GM23338 (cell line): Measurements from ENCODE around the gene AFAP1.

ENCODE experiments used
- EZH2 ChIP-seq: fragments of 200-600 bp; sonication (generic); IDR thresholded peaks from one replicate; pipeline ENCODE4 v1.8.0; 2017; ENCODE audit warnings: antibody characterized with exemption, mild to moderate bottlenecking, low read depth; ENCODE audit not compliant: unreplicated experiment
- EZH2phosphoT487 ChIP-seq: fragments of 200-600 bp; sonication (generic); IDR thresholded peaks from one replicate; pipeline ENCODE4 v1.8.1; 2018; ENCODE audit warnings: antibody characterized with exemption; ENCODE audit not compliant: unreplicated experiment
- TF ChIP-seq, protein P1 (sequence below): IDR thresholded peaks from one replicate; pipeline ENCODE4 v1.6.1; 2018; ENCODE audit warnings: antibody characterized with exemption; ENCODE audit not compliant: unreplicated experiment
- TF ChIP-seq, protein P2 (sequence below), 2 experiments: fragments of 200-600 bp in 1 of 2; sonication (generic) in 1 of 2; conservative IDR thresholded peaks; 2 replicates each; pipeline versions ENCODE4 v1.5.1 to v1.6.1; 2016 to 2017; ENCODE audit warnings: antibody characterized with exemption in 2 of 2, low read depth in 2 of 2, mild to moderate bottlenecking in 2 of 2, moderate library complexity in 1 of 2
- TF ChIP-seq, protein P3 (sequence below): IDR thresholded peaks from 2 replicates; pipeline ENCODE4 v1.6.1; 2016; ENCODE audit warnings: antibody characterized with exemption

- TF ChIP-seq, protein P1, sequence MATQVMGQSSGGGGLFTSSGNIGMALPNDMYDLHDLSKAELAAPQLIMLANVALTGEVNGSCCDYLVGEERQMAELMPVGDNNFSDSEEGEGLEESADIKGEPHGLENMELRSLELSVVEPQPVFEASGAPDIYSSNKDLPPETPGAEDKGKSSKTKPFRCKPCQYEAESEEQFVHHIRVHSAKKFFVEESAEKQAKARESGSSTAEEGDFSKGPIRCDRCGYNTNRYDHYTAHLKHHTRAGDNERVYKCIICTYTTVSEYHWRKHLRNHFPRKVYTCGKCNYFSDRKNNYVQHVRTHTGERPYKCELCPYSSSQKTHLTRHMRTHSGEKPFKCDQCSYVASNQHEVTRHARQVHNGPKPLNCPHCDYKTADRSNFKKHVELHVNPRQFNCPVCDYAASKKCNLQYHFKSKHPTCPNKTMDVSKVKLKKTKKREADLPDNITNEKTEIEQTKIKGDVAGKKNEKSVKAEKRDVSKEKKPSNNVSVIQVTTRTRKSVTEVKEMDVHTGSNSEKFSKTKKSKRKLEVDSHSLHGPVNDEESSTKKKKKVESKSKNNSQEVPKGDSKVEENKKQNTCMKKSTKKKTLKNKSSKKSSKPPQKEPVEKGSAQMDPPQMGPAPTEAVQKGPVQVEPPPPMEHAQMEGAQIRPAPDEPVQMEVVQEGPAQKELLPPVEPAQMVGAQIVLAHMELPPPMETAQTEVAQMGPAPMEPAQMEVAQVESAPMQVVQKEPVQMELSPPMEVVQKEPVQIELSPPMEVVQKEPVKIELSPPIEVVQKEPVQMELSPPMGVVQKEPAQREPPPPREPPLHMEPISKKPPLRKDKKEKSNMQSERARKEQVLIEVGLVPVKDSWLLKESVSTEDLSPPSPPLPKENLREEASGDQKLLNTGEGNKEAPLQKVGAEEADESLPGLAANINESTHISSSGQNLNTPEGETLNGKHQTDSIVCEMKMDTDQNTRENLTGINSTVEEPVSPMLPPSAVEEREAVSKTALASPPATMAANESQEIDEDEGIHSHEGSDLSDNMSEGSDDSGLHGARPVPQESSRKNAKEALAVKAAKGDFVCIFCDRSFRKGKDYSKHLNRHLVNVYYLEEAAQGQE, result no peak
- TF ChIP-seq, protein P2, sequence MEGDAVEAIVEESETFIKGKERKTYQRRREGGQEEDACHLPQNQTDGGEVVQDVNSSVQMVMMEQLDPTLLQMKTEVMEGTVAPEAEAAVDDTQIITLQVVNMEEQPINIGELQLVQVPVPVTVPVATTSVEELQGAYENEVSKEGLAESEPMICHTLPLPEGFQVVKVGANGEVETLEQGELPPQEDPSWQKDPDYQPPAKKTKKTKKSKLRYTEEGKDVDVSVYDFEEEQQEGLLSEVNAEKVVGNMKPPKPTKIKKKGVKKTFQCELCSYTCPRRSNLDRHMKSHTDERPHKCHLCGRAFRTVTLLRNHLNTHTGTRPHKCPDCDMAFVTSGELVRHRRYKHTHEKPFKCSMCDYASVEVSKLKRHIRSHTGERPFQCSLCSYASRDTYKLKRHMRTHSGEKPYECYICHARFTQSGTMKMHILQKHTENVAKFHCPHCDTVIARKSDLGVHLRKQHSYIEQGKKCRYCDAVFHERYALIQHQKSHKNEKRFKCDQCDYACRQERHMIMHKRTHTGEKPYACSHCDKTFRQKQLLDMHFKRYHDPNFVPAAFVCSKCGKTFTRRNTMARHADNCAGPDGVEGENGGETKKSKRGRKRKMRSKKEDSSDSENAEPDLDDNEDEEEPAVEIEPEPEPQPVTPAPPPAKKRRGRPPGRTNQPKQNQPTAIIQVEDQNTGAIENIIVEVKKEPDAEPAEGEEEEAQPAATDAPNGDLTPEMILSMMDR (conservative IDR thresholded peaks at IDR 0.05; ENCODE audit: low read depth in 2 of 2), result no peak
- no peak for TF ChIP-seq EZH2phosphoT487
- no peak for TF ChIP-seq EZH2
- TF ChIP-seq, protein P3, sequence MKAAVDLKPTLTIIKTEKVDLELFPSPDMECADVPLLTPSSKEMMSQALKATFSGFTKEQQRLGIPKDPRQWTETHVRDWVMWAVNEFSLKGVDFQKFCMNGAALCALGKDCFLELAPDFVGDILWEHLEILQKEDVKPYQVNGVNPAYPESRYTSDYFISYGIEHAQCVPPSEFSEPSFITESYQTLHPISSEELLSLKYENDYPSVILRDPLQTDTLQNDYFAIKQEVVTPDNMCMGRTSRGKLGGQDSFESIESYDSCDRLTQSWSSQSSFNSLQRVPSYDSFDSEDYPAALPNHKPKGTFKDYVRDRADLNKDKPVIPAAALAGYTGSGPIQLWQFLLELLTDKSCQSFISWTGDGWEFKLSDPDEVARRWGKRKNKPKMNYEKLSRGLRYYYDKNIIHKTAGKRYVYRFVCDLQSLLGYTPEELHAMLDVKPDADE, result no peak
These were observed 204.3 kb downstream of the AFAP1 start for GRCh38 chr4:7735395-7735794.
